Activated T-helper 17 cell treated with anti-CD3 and anti-CD28 coated beads, Interleukin-2, amount 50 U/mL, for 72 hours (primary cell): ENCODE measurements around the gene NSMCE1. TPM values are rescaled to one million over a fixed set of nuclear protein-coding genes. Genes with fewer than 3 reads are reported as not detected.

Experiments used
- ATAC-seq: fragments of 150-1000 bp; cut with Tn5 transposase; replicated peaks from 2 replicates; pipeline ENCODE4 v1.10.0; 2021; ENCODE audit warnings: mild to moderate bottlenecking, moderate library complexity
- H3K27ac Mint-ChIP-seq: one replicate; pipeline ENCODE4 v1.8.0; 2022; ENCODE audit warnings: mixed read lengths
- H3K27me3 Mint-ChIP-seq: one replicate; pipeline ENCODE4 v1.8.0; 2022; ENCODE audit warnings: mixed read lengths
- H3K36me3 Mint-ChIP-seq: one replicate; pipeline ENCODE4 v1.8.0; 2022; ENCODE audit warnings: low read depth, mild to moderate bottlenecking, mixed read lengths
- H3K4me1 Mint-ChIP-seq: one replicate; pipeline ENCODE4 v1.8.0; 2022; ENCODE audit warnings: mixed read lengths
- H3K4me3 Mint-ChIP-seq: one replicate; pipeline ENCODE4 v1.8.0; 2022; ENCODE audit warnings: mild to moderate bottlenecking, mixed read lengths
- H3K9me3 Mint-ChIP-seq: one replicate; pipeline ENCODE4 v1.8.0; 2022; ENCODE audit warnings: mixed read lengths
- total RNA-seq, 2 donors: library from RNA; stranded (reverse); gene quantifications; one replicate each; pipeline ENCODE4 v1.2.3, GENCODE V29; 2022

NSMCE1 gene
- total RNA-seq, 2 donors from 2014 or later, result 59.6 to 99.8 TPM

GRCh38 chr16:27238591-27238990 lies 30.0 kb downstream of the NSMCE1 start:
- Mint-ChIP-seq H3K4me1 (peaks cover 58% of the 10 kb centered on the region), H3K27me3 (no peaks in the 10 kb centered on the region), H3K4me3 (peak overlapping the region; percentile 82), H3K9me3 (no peaks in the 10 kb centered on the region), H3K36me3 (peaks cover 38% of the 10 kb centered on the region), H3K27ac (peak overlapping the region; percentile 98)
- no peak for ATAC-seq

GRCh38 chr16:27238016-27238587 lies 30.5 kb downstream of the NSMCE1 start:
- no peak for ATAC-seq
- H3K27ac Mint-ChIP-seq, result peak overlapping the region; percentile 98
- H3K36me3 Mint-ChIP-seq, result peaks cover 43% of the 10 kb centered on the region
- H3K4me3 Mint-ChIP-seq, result peak overlapping the region; percentile 82
- no peaks in the 10 kb centered on the region for H3K9me3 Mint-ChIP-seq
- peaks cover 55% of the 10 kb centered on the region for H3K4me1 Mint-ChIP-seq
- no peaks in the 10 kb centered on the region for H3K27me3 Mint-ChIP-seq

- peaks cover 54% of the 10 kb centered on the region for H3K4me1 Mint-ChIP-seq
- ATAC-seq, result peak; percentile 79
- no peaks in the 10 kb centered on the region for H3K27me3 Mint-ChIP-seq
- H3K9me3 Mint-ChIP-seq, result no peaks in the 10 kb centered on the region
- H3K27ac Mint-ChIP-seq, result peak overlapping the region; percentile 98
- H3K4me3 Mint-ChIP-seq, result peak overlapping the region; percentile 82
- H3K36me3 Mint-ChIP-seq, result peaks cover 50% of the 10 kb centered on the region
Measured at GRCh38 chr16:27237219-27238015, 31.2 kb downstream of the NSMCE1 start.

- H3K9me3 Mint-ChIP-seq, result no peaks in the 10 kb centered on the region
- peaks cover 58% of the 10 kb centered on the region for H3K4me1 Mint-ChIP-seq
- no peaks in the 10 kb centered on the region for H3K27me3 Mint-ChIP-seq
- H3K36me3 Mint-ChIP-seq, result peaks cover 57% of the 10 kb centered on the region
- H3K27ac Mint-ChIP-seq, result peak overlapping the region; percentile 98
- ATAC-seq, result no peak
- H3K4me3 Mint-ChIP-seq, result peak overlapping the region; percentile 82
Measured at GRCh38 chr16:27236635-27237218, 31.8 kb downstream of the NSMCE1 start.

GRCh38 chr16:27235938-27236245 lies 32.7 kb downstream of the NSMCE1 start:
- no peaks in the 10 kb centered on the region for H3K9me3 Mint-ChIP-seq
- ATAC-seq, result no peak
- peaks cover 65% of the 10 kb centered on the region for H3K36me3 Mint-ChIP-seq
- H3K27ac Mint-ChIP-seq, result peak overlapping the region; percentile 98
- peaks cover 60% of the 10 kb centered on the region for H3K4me1 Mint-ChIP-seq
- peak overlapping the region; percentile 82 for H3K4me3 Mint-ChIP-seq
- no peaks in the 10 kb centered on the region for H3K27me3 Mint-ChIP-seq

- Mint-ChIP-seq H3K27ac (peak overlapping the region; percentile 98), H3K27me3 (no peaks in the 10 kb centered on the region), H3K4me3 (peak overlapping the region; percentile 82), H3K9me3 (no peaks in the 10 kb centered on the region), H3K36me3 (peaks cover 71% of the 10 kb centered on the region), H3K4me1 (peaks cover 65% of the 10 kb centered on the region)
- peak; percentile 49 for ATAC-seq
Measured at GRCh38 chr16:27235055-27235937, 33.3 kb downstream of the NSMCE1 start.

GRCh38 chr16:27234603-27235002 lies 34.0 kb downstream of the NSMCE1 start:
- Mint-ChIP-seq H3K27ac (peak overlapping the region; percentile 98), H3K4me3 (peak overlapping the region; percentile 82), H3K4me1 (peaks cover 58% of the 10 kb centered on the region), H3K27me3 (no peaks in the 10 kb centered on the region), H3K9me3 (no peaks in the 10 kb centered on the region), H3K36me3 (peaks cover 71% of the 10 kb centered on the region)
- no peak for ATAC-seq

- no peaks in the 10 kb centered on the region for H3K9me3 Mint-ChIP-seq
- no peak overlapping the region for H3K27ac Mint-ChIP-seq
- no peak for ATAC-seq
- peaks cover 58% of the 10 kb centered on the region for H3K4me1 Mint-ChIP-seq
- peaks cover 71% of the 10 kb centered on the region for H3K36me3 Mint-ChIP-seq
- no peaks in the 10 kb centered on the region for H3K27me3 Mint-ChIP-seq
- H3K4me3 Mint-ChIP-seq, result peak overlapping the region; percentile 82
Measured at GRCh38 chr16:27234171-27234570, 34.4 kb downstream of the NSMCE1 start.

GRCh38 chr16:27233731-27234130 lies 34.8 kb downstream of the NSMCE1 start:
- H3K27ac Mint-ChIP-seq, result no peak overlapping the region
- H3K9me3 Mint-ChIP-seq, result no peaks in the 10 kb centered on the region
- H3K36me3 Mint-ChIP-seq, result peaks cover 71% of the 10 kb centered on the region
- no peak for ATAC-seq
- H3K4me3 Mint-ChIP-seq, result peak overlapping the region; percentile 82
- H3K4me1 Mint-ChIP-seq, result peaks cover 58% of the 10 kb centered on the region
- H3K27me3 Mint-ChIP-seq, result no peaks in the 10 kb centered on the region

- Mint-ChIP-seq H3K4me1 (peaks cover 52% of the 10 kb centered on the region), H3K27ac (peak overlapping the region; percentile 90), H3K9me3 (no peaks in the 10 kb centered on the region), H3K4me3 (peak overlapping the region; percentile 82), H3K36me3 (peaks cover 74% of the 10 kb centered on the region), H3K27me3 (no peaks in the 10 kb centered on the region)
- ATAC-seq, result no peak
Measured at GRCh38 chr16:27232901-27233625, 35.5 kb downstream of the NSMCE1 start.

GRCh38 chr16:27232061-27232900 lies 36.3 kb downstream of the NSMCE1 start:
- Mint-ChIP-seq H3K36me3 (peaks cover 74% of the 10 kb centered on the region), H3K4me1 (peaks cover 44% of the 10 kb centered on the region), H3K9me3 (no peaks in the 10 kb centered on the region), H3K27ac (peak overlapping the region; percentile 90), H3K4me3 (peak overlapping the region; percentile 82), H3K27me3 (no peaks in the 10 kb centered on the region)
- peak; percentile 30 for ATAC-seq

- no peaks in the 10 kb centered on the region for H3K27me3 Mint-ChIP-seq
- H3K27ac Mint-ChIP-seq, result peak overlapping the region; percentile 90
- peaks cover 38% of the 10 kb centered on the region for H3K4me1 Mint-ChIP-seq
- no peak for ATAC-seq
- H3K4me3 Mint-ChIP-seq, result peak overlapping the region; percentile 82
- H3K9me3 Mint-ChIP-seq, result no peaks in the 10 kb centered on the region
- H3K36me3 Mint-ChIP-seq, result peaks cover 74% of the 10 kb centered on the region
Measured at GRCh38 chr16:27231692-27232060, 36.9 kb downstream of the NSMCE1 start.

GRCh38 chr16:27230562-27231001 lies 38.0 kb downstream of the NSMCE1 start:
- Mint-ChIP-seq H3K36me3 (peaks cover 81% of the 10 kb centered on the region), H3K27ac (peak overlapping the region; percentile 77), H3K27me3 (no peaks in the 10 kb centered on the region), H3K9me3 (no peaks in the 10 kb centered on the region), H3K4me3 (peak overlapping the region; percentile 82), H3K4me1 (peaks cover 42% of the 10 kb centered on the region)
- peak; percentile 49 for ATAC-seq
